Effector CD4-positive, alpha-beta T cell (primary cell): Measurements from ENCODE around the gene LRRK1.

Experiments
- DNase-seq: peaks from one replicate; pipeline ENCODE4 v3.0.0-alpha.2; 2020

LRRK1 gene

DNA sequence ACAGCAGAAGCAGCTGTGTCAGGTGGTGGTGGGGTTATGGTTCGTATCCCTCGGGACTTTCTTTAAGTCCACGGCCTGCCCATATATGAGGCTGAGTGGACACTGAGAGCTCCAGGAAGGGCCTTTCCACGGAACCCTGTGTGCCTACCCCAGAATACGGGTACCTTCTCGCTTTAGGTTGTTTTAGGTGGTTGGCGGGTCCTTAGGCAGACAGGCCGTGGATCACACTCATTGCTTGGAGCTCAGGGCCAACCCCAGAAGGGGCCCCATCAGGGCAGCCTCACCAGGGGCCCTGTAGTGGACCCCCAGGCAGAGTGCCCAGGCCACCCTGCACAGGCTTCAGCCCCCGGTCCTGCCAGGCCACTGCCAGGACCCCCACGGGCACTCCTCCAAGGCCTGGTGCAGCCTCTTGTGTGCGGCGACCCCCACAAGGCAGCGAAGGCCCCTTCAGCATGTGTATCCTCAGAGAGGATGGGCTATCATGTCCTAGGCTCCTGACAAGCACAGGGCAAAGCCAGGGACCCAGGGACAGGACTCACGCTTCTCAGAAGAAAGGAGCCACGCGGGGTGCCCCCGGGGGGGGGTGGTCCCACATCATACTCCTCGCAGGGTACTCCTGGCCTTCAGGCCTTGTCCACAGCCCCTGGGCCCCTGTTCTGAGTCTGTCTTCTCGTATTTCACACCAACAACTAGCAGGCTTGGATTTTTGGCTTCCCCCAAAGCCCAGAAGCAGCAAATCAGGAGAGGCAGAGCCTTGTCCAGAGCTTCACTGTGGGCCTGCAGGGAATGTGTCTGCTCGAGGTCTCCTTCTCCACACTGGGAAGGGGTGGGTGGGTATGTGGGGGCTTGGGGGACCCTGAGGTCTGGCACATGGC, 93.4 kb downstream of the LRRK1 start:
- no peak for DNase-seq

DNA sequence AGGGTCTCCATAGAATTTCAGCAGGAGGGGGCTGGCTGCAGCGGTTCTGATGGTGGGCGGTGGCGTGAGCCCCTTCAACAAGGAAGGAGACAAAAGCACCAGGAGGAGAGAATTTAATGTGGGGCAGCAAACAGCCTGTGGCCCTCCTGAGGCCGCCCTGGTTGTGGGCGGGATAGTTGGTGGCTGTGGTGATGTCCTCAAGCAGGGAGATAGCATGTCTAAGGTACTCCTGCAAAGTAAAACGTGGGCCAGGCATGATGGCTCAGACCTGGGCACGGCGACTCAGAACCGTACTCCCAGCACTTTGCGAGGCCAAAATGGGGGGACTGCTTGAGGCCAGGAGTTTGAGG, 94.0 kb downstream of the LRRK1 start:
- no peak for DNase-seq

GRCh38 chr15:101013769-101014675, 94.9 kb downstream of the LRRK1 start:
- no peak for DNase-seq

- DNase-seq = peak; percentile 58
These were observed 96.0 kb downstream of the LRRK1 start for GRCh38 chr15:101014921-101015841.

GRCh38 chr15:101016581-101016980, 97.4 kb downstream of the LRRK1 start:
- no peak for DNase-seq

DNA sequence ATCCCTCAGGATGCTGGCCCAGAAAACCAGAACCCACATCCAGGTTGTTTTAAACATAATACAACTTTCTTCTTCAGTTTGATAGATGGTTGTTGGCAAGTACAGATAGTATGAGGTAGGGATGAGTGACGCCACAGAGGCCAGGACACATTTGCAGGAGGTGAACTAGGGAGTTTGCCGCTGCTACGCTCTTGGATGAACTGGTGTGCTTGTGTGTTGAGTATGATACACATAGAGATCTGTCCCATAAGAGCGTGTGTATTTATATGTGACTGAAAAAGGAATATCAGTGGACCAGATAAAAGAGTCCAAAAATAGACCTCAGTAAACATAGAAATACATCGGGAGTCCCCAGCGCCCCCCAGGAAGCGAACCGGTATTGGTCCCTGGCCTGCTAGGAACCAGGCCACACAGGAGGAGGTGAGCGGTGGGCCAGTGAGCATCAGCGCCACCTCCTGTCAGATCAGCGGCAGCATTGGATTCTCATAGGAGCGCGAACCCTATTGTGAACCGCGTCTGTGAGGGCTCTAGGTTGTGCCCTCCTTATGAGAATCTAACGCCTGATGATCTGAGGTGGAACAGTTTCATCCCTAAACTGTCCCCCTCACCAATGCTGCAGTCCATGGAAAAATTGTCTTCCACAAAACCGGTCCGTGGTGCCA, 98.1 kb downstream of the LRRK1 start:
- DNase-seq = no peak

- DNase-seq = no peak
These were observed 98.9 kb downstream of the LRRK1 start for GRCh38 chr15:101018016-101018415.

- DNase-seq = no peak
These were observed 99.3 kb downstream of the LRRK1 start for GRCh38 chr15:101018450-101018849.

GRCh38 chr15:101019366-101019896, 100.3 kb downstream of the LRRK1 start:
- DNase-seq = no peak

DNA sequence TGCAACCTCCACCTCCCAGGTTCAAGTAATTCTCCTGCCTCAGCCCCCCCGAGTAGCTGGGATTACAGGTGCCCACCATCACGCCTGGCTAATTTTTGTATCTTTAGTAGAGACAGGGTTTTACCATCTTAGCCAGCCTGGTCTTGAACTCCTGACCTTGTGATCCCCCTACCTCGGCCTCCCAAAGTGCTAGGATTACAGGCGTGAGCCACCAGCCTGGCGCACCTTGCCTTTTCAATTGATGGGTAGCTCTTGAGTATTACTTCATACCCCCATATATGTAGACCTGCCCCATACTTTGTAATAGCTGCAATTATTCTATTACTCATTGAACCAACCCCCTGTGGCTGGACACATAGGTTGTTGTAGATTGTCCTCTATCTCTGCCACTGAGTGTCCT, 101.3 kb downstream of the LRRK1 start:
- no peak for DNase-seq

DNA sequence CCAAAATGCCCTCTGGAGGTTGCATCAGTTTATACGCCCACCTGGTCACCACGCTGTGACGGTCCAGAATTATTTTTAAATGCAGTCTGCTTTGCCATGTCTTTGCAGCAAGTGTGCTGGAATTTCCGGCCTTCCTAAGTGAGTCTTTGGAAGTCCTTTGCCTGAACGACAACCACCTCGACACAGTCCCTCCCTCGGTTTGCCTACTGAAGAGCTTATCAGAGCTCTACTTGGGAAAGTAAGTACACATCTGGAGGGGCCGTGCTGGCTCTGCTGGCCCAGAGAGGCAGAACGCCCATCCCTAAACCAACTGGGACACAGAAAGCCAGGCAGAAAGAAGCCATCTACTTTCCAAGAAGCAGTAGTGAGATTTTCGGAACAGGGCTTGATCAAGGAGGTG, 101.8 kb downstream of the LRRK1 start:
- DNase-seq = no peak

GRCh38 chr15:101022306-101022705, 103.1 kb downstream of the LRRK1 start:
- no peak for DNase-seq

DNA sequence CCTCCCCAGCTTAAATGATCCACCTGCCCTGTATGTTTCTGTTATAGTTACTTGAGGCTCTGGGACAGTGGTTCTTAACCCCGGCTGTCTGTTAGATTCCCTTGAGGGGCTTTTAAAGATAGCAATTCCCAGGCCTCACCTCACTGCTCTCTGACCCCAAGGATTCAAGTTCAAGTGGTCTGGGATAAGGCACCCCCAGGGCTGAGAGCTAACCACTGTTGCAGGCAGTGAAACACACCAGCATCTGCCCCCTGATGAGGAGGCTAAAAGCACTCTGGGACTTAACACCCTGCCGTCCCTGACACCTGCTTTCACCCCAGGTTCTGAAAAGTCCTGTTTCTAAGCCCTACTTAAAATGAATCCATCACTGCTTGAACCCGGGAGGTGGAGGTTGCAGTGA, 103.7 kb downstream of the LRRK1 start:
- no peak for DNase-seq

DNA sequence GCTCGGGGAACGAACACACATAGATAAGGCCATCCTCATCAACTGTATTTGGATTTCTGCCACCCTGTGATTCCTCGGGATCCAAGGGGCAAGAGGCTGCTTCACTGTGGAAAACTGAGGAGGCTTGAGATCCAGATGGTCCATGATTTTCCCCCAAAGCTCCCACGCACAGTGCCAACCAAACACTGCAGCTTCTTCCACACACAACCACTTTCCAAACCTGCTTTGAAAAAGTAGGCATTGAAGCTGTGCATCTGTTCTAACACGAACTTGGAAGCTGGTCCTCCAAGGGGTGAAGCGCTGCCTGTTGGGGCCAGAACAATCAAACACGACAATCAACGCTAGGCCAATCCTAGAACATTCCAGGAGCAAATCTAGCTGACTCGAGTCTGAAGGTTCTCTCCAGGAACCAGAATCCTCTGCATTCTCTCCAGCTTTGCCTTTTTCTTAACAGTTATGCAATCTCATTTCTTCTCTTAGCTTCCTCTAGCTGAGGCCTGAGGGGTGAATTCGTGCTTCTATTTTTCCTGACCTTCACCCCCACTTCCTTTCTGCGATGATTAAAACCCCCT, 104.4 kb downstream of the LRRK1 start:
- DNase-seq = no peak

- DNase-seq = no peak
These were observed 105.0 kb downstream of the LRRK1 start for GRCh38 chr15:101024073-101024695.

DNA sequence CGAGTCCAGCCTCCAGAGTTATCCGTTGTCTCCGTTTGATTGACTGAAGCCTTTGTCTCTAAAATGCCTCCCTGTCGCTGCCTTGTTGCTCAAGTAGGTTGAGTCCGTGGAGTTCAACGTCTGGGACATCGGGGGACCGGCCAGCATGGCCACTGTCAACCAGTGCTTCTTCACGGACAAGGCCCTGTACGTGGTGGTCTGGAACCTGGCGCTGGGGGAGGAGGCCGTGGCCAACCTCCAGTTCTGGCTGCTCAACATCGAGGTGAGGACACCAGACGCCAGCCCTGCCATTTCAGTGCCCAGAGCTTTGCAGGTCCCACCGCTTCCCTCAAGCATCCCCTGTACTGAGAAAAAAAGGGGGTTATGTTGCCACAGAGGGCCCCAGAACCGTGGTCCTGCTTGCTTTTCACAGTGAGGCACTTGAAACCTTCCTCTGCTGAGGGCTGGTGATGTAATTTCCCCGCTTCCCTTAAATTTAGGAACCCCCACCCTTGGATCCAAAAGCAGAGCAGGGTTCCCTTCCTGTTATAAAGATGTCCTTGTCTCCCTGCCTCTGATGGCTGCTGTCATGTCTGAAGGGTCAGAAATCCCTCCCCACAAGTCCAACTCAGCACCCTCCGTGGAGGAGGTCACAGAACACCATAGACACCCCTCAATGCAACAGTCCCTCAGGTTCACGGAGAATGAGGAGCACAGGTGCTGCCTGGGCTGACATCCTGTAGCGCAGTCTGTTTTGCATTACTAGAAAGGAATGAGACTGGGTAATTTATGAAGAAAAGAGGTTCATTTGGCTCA, 105.7 kb downstream of the LRRK1 start:
- DNase-seq = no peak

DNA sequence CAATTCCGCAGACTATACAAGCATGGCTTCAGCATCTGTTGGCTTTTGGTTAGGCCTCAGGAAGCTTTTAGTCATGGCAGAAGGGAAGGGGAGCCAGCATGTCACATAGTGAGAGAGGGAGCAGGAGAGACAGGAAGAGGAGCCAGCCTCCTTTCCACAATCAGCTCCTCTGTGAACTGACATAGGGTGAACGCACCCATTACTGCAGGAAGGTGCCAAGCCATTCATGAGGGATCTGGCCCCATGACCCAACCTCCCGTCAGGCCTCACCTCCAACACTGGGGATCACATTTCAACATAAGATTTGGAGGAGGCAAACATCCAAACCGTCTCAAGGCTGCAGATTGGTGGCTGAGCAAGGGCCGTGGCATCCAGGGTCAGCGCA, 106.3 kb downstream of the LRRK1 start:
- DNase-seq = no peak

GRCh38 chr15:101025896-101026631, 106.9 kb downstream of the LRRK1 start:
- DNase-seq = no peak

GRCh38 chr15:101026656-101027272, 107.6 kb downstream of the LRRK1 start:
- no peak for DNase-seq
